Epithelial cell of proximal tubule (primary cell): Measurements from ENCODE around the gene QRFP. TPM values are rescaled to one million over a fixed set of nuclear protein-coding genes. Genes with fewer than 3 reads are reported as not detected.

ENCODE experiments used
- DNase-seq: peaks from one replicate; pipeline ENCODE4 v3.0.0-alpha.2; 2011; ENCODE audit warnings: low read depth
- H3K4me3 ChIP-seq: 2 replicates; pipeline ENCODE4 v1.5.1; 2011; ENCODE audit warnings: low read depth, mild to moderate bottlenecking, low read length
- total RNA-seq: library from RNA; depleted of rRNA; stranded (reverse); fragments of >200 nt; gene quantifications from 2 replicates; pipeline ENCODE4 v1.2.3, GENCODE V29; 2015
- TF ChIP-seq, protein P1 (sequence below): conservative IDR thresholded peaks from 2 replicates; pipeline ENCODE4 v1.5.1; 2012; ENCODE audit warnings: low read depth, mild to moderate bottlenecking, low read length

Gene QRFP
- total RNA-seq, 1 donor from 2014 or later, result not detected

DNA sequence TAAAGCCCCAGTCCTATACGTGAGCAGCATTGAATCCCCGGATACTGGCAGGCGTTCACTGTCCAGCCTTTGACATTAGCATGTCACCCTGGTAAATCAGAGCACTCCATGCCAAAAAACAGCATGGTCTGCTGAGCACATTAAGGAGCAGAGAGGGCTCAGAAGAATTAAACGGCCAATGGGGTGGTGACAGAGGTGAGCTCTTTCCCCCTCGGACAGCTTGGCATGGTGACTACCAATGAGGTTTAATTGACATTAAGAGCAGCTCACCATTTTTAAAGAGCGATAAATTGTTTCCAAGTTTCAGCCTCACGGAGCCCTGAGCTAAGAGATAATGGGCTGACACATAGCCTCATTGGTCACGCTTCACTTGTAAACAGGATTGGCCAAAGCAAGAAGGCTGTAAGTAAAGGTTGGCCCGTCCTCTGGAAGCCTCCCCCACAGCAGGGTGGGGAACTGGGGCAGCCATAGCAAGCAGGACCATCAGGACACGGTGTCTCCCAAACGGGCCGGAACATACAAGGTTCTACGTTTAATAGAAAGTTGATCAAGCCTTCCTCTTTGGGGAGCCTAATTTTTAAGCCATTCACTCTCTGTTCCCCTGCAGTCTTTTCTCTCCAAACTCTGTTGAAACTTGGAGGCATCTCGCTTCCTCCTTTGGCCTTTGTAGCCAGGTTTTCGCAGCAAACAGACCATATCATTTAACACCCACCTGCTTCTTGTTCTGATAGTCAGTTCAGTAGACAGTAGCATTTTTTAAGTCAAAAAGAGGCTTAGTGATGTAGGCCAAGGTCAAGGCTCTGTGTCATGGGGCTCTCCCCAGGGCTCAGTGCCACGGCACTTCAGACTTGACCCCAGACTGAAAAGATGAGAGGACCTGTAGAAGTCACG is 25.9 kb downstream of the QRFP start:
- DNase-seq, result no peak
- no peak overlapping the region for H3K4me3 ChIP-seq

DNA sequence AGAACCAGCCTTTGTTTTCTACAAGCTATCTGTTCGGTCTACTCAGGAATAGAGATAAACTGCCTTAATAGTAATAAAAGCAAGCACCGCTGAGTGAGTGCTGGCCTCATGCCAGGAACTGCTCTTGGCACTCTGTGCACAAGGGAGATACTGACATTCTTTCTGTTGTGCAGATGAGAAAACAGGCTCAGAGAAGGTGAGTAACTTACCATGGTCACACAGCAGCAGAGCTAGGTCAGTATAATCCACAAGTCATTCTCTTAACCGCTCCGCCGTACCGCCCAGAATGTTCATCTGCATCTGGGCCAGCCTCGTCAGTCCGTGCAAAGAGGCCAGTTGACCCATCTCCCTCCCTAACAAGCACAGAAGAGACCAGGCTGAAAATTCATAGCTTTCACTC is 27.4 kb downstream of the QRFP start:
- no peak for DNase-seq
- H3K4me3 ChIP-seq, result no peak overlapping the region
- TF ChIP-seq, protein P1, sequence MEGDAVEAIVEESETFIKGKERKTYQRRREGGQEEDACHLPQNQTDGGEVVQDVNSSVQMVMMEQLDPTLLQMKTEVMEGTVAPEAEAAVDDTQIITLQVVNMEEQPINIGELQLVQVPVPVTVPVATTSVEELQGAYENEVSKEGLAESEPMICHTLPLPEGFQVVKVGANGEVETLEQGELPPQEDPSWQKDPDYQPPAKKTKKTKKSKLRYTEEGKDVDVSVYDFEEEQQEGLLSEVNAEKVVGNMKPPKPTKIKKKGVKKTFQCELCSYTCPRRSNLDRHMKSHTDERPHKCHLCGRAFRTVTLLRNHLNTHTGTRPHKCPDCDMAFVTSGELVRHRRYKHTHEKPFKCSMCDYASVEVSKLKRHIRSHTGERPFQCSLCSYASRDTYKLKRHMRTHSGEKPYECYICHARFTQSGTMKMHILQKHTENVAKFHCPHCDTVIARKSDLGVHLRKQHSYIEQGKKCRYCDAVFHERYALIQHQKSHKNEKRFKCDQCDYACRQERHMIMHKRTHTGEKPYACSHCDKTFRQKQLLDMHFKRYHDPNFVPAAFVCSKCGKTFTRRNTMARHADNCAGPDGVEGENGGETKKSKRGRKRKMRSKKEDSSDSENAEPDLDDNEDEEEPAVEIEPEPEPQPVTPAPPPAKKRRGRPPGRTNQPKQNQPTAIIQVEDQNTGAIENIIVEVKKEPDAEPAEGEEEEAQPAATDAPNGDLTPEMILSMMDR, result no peak

More for the DNA sequence above, 25.9 kb downstream of the QRFP start:
- TF ChIP-seq, protein P1, result no peak

DNA sequence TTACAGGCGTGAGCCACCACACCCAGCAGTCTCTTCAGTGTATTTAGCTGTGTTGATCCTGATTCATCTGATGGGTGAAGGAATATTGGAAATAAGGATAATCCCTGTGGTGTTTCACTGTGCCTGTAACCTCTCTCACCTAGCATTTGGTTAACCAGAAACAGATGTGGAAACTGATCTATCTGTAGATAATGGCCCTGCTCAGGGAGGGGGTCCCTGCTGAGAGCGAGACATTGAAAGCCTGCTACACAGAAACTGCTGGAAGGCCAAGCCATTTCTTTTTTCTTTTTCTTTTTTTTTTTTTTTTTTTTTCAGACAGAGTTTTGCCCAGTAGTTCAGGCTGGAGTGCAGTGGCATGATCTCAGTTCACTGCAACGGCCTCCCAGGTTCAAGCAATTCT is 28.4 kb downstream of the QRFP start:
- H3K4me3 ChIP-seq, result no peak overlapping the region
- TF ChIP-seq, protein P1, result no peak
- DNase-seq, result no peak

DNA sequence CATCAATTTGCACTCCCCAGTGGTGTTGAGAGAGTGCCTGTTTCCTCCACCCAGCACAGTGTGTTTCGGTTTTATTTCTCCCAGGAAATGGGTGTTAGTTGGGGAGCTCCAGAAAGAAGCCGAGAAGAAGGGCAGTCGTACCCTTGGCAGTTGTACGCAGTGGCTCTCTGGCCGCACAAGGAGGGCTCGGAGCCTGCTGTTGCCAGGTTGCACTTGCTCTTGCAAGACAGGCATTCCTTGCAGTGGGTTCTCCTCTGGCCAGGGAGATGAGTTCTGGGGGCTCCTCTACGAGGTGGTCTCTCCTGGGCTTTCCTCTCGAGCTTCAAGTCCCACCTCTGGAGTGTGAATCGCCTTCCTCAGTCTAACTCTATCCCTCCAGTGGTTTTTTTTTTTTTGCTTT is 29.1 kb downstream of the QRFP start:
- no peak overlapping the region for H3K4me3 ChIP-seq
- TF ChIP-seq, protein P1, result no peak
- DNase-seq, result no peak

DNA sequence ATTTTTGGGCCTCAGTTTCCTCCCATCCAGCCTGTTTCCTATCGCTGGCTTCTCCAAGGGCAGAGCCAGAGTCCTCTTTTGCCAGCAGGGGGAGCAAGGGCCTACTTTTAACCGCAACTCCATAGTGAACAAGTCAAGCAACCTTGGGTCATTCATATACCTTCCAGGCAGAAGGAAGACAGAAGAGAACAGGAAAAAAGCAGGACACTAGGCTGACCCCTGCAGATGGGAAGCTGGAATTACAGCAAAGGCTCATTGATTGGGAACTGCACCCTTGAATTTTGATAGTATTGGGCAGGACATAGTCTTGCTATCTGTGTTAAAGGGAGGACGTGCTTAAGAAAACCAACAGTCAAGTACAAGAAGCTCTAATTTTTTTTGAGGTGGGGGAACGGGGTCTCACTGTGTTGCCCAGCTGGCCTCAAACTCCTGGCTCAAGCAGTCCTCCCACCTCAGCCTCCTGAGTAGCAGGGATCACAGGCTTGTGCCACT is 30.1 kb downstream of the QRFP start:
- no peak for DNase-seq
- H3K4me3 ChIP-seq, result no peak overlapping the region
- TF ChIP-seq, protein P1, result peak; percentile 99

DNA sequence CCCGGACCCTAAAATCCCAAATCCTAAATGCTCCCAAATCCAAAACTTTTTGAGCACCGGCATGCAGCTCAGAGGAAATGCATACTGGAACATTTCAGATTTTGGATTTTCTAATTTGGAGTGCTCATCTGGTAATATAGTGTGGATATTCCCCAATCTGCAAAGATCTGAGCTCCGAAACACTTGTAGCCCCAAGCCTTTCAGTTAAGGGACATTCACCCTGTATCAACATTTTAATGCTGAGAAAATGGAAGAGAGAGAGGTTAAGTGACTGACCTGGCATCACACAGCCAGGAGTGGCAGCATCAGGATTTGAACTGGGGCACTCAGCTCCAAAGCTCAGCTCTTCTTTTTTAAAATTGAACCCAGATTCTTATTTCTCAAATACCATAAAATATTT is 30.7 kb downstream of the QRFP start:
- H3K4me3 ChIP-seq, result no peak overlapping the region
- DNase-seq, result no peak

More for the DNA sequence above, 30.7 kb downstream of the QRFP start:
- TF ChIP-seq, protein P1, result no peak
